GM12891 (cell line): Measurements from ENCODE around the gene SREK1.

Source experiments
- PAX5 ChIP-seq: IDR thresholded peaks from 2 replicates; pipeline ENCODE4 v1.6.1; 2011; ENCODE audit warnings: low read length, moderate library complexity, mild to moderate bottlenecking; ENCODE audit not compliant: insufficient read depth, severe bottlenecking
- POLR2AphosphoS5 ChIP-seq: IDR thresholded peaks from 2 replicates; pipeline ENCODE4 v1.6.1; 2011; ENCODE audit warnings: low read depth, low read length, control low read depth
- POU2F2 ChIP-seq: IDR thresholded peaks from 2 replicates; pipeline ENCODE4 v1.6.1; 2011; ENCODE audit warnings: low read depth, mild to moderate bottlenecking, control low read depth, low read length, moderate library complexity

- TF ChIP-seq POU2F2 = no peak
- TF ChIP-seq PAX5 = no peak
- no peak for TF ChIP-seq POLR2AphosphoS5
Measured at GRCh38 chr5:66193419-66193818, 49.3 kb downstream of the SREK1 start.
